GM23248 (cell line): ENCODE measurements around the gene IGFBP3.

ENCODE experiments used
- EZH2 ChIP-seq: fragments of 200-600 bp; sonication (generic); IDR thresholded peaks from 2 replicates; pipeline ENCODE4 v1.6.1; 2018; ENCODE audit warnings: antibody characterized with exemption, mild to moderate bottlenecking; ENCODE audit not compliant: insufficient read depth, poor library complexity, severe bottlenecking
- EZH2phosphoT487 ChIP-seq: fragments of 200-600 bp; sonication (generic); IDR thresholded peaks from 2 replicates; pipeline ENCODE4 v1.6.1; 2018; ENCODE audit warnings: antibody characterized with exemption, moderate library complexity, mild to moderate bottlenecking, low read depth; ENCODE audit not compliant: insufficient read depth

DNA sequence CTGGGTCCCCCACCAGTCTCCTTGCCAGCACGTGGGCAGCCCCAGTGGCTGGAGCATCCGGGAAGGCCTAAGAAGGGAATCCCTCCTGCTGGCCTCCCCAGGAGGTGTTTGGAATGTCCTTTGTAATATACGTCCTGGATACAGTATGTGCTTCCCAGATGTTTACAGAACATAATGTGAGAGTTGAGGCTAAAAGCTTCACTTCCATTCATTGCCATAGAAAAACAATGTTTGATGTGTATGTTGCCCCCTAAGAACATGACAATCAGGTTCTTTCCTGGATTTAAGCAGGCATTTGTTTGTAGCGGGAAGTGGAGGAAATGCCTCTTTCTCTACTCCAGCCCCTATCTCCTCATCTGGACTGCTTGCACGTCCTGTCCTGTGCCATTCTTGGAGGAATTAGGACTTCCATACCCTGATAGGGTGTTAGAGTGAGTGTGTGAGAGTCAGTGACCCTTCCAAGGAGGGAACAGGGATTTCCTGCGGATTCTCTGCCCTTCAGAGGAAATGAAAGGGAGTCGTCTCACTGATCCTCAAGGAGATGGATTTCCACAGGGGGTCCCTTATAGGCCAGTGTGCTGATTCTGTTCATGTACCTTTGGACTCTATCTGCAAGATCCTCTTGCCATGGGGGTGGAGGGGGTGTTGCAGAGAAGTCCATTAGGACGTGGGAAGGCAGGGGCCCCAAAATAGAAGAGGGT, 31.6 kb downstream of the IGFBP3 start:
- TF ChIP-seq EZH2phosphoT487 = no peak
- TF ChIP-seq EZH2 = no peak
